Motor neuron (in vitro differentiated cells): Measurements from ENCODE around the gene KIF6. TPM values are rescaled to one million over a fixed set of nuclear protein-coding genes. Genes with fewer than 3 reads are reported as not detected.
A peak's percentile ranks its signal among the peaks of the same experiment; 100 is the strongest.
"Not testable (repeated sequence)": the region's sequence is repeated elsewhere in the genome, so short reads cannot be mapped to it uniquely, and the experiment has no call there.

ENCODE experiments used
- ATAC-seq, 8 experiments: fragments of 200-7000 bp; cut with Tn5 transposase; replicated peaks in 6 of 8; 2 replicates each; pipeline ENCODE4 v1.8.0; 2021; ENCODE audit warnings: mild to moderate bottlenecking in 8 of 8, moderate library complexity in 8 of 8
- H3K27ac ChIP-seq, 2 donors: fragments of 250-450 bp; sonication (Bioruptor Pico); 2 replicates each; pipeline ENCODE4 v1.9.0; 2021; ENCODE audit warnings: antibody characterized with exemption in 2 of 2, mild to moderate bottlenecking in 2 of 2, moderate library complexity in 1 of 2
- H3K4me1 ChIP-seq, 2 donors: fragments of 250-450 bp; sonication (Bioruptor Pico); replicated peaks in 1 of 2; 2 replicates each; pipeline ENCODE4 v1.6.1; 2021; ENCODE audit warnings: antibody characterized with exemption in 2 of 2, mild to moderate bottlenecking in 2 of 2, moderate library complexity in 1 of 2
- H3K4me3 ChIP-seq, 5 donors: fragments of 250-450 bp; sonication (Bioruptor Pico); 2 replicates each; pipeline ENCODE4 v1.9.0; 2021; ENCODE audit warnings: antibody characterized with exemption in 5 of 5, mild to moderate bottlenecking in 5 of 5, moderate library complexity in 4 of 5
- WGBS, 10 experiments: fragments of 450-650 bp; shearing (Covaris generic); methylation state at CpG; one replicate each; pipeline ENCODE4 v1.0.0; 2022; 5-methylcytosine and 5-hydroxymethylcytosine counted together
- in situ Hi-C, 9 experiments: fragments of 400-800 bp; cut with MboI; loops; one replicate each; pipeline ENCODE4 v1.15.0; 2021; ENCODE audit warnings: low sequenced_read_pairs in 9 of 9, low pct_unique_long_range_greater_than_20kb in 2 of 9; ENCODE audit not compliant: unreplicated experiment in 9 of 9
- total RNA-seq, 8 experiments: library from RNA; unstranded; fragments of 300-600 nt; gene quantifications; 2 replicates each; pipeline versions ENCODE4 v1.2.3 to v1.2.4, GENCODE V29; 2022

Gene KIF6
- total RNA-seq, 8 experiments from 2014 or later = 1.0 to 2.8 (median 1.6) TPM

DNA sequence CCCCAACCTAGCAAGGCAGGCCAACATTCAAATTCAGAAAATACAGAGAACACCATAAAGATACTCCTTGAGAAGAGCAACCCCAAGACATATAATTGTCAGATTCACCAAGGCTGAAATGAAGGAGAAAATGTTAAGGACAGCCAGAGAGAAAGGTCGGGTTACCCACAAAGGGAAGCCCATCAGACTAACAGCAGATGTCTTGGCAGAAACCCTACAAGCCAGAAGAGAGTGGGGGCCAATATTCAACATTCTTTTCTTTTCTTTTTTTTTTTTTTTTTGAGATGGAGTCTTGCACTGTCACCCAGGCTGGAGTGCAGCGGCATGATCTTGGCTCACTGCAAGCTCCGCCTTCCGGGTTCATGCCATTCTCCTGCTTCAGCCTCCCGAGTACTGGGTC, 215.4 kb downstream of the KIF6 start:
- H3K4me3 ChIP-seq, H3K27ac ChIP-seq, ATAC-seq, in situ Hi-C loops: not testable (repeated sequence)
- peaks cover 5 to 12% of the 10 kb centered on the region in 2 donors for H3K4me1 ChIP-seq
- WGBS, 10 experiments = 86 to 100% methylated on average over 1 to 2 of the region's 5 CpGs; no CpG with 5 or more reads in 8 of the 10 experiments

DNA sequence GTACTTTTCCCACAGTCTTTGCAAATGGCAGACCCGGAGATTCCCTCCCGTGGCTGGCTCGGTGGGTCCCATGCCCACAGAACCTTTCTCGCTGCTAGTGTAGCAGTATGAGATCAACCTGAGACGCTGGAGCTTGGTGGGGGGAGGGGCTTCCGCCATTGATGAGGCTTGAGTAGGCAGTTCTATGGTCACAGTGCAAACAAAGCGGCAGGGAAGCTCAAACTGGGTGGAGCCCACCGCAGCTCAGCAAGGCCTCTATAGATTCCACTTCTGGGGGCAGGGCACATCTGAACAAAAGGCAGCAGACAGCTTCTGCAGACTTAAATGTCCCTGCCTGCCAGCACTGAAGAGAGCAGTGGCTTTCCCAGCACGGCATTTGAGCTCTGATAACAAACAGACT, 216.7 kb downstream of the KIF6 start:
- WGBS, 10 experiments = 51 to 60% (median 54%) methylated on average over 3 to 7 of the region's 9 CpGs; no CpG with 5 or more reads in 7 of the 10 experiments
- Histone ChIP-seq H3K27ac (no peak overlapping the region), H3K4me3 (no peak overlapping the region), H3K4me1 (peaks cover 5 to 12% of the 10 kb centered on the region in 2 donors)
- in situ Hi-C loops = no loop called here
- peak in 5 of 8 experiments; percentile 64 to 83 (median 71) for ATAC-seq

DNA sequence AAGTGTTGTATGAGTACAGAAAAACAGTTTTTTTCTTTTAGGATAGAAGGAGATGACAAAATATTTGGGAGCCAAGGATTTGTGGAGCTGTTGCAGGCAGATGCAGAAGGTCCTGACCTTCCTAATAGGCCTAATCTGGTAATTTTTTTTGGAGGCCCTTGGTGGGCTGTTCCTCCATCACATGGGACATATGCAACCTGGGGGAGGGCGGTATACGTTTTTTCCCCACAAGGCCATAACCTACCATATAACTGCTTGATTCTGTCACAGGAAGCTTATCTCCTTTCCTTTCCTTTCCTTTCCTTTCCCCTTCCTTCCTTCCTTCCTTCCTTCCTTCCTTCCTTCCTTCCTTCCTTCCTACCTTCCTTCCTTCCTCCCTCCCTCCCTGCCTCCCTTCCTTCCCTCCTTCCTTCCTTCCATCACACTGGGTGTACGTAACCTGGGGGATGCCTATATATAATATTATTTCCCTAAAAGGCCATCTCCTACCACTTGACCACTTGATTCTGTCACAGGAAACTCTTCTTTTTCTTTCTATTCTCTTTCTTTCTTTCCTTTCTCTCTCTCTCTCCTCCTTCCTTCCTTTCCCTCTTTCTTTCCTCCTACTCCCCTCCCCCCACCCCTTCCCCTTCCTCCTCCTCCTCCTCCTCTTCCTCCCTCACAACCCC, 217.7 kb downstream of the KIF6 start:
- H3K4me1 ChIP-seq = peaks cover 5 to 12% of the 10 kb centered on the region in 2 donors
- no peak for ATAC-seq
- H3K4me3 ChIP-seq = no peak overlapping the region
- no peak overlapping the region for H3K27ac ChIP-seq
- in situ Hi-C loops = no loop called here
- 50 to 100% methylated on average over 1 to 2 of the region's 3 CpGs; no CpG with 5 or more reads in 8 of the 10 experiments for WGBS, 10 experiments

DNA sequence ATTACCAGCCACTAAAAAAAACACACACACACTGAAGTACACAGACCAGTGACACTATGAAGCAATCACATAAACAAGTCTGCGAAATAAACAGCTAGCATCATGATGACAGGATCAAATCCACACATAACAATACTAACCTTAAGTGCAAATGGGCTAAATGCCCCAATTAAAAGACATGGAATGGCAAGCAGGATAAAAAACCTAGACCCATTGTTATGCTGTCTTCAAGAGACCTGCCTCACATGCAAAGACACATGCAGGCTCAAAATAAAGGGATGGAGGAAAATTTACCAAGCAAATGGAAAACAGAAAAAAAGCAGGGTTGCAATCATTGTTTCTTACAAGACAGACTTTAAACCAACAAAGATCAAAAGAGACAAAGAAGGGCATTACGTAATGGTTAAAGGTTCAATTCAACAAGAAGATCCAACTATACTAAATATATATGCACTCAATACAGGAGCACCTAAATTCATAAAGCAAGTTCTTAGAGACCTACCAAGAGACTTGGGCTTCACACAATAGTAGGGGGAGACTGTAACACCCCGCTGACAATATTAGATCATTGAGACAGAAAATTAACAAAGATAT, 222.7 kb downstream of the KIF6 start:
- H3K27ac ChIP-seq, H3K4me3 ChIP-seq, ATAC-seq, H3K4me1 ChIP-seq, in situ Hi-C loops: not testable (repeated sequence)
- 7 to 100% (median 75%) methylated on average over 1 to 3 of the region's 3 CpGs for WGBS, 10 experiments

DNA sequence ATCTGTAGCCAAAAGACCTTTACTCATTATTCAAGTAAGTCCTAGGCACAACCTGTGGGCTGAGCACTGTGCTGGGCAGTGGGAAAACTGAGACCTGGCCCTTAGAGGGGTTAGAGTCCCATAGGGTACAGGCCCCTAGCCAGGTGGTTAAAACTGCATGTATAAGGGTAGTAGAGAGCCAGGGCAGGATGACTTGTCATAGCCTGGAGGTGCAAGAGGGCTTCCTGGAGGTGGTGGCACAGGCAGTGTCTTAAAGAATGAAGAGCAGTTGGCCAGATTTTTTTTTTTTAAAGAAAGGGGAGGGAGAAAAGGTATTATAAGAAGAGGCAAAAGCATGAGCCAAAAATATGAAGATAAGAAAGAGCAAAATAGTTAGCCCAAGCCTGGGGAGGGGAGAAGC, 226.2 kb downstream of the KIF6 start:
- in situ Hi-C loops = no loop called here
- ATAC-seq = no peak

DNA sequence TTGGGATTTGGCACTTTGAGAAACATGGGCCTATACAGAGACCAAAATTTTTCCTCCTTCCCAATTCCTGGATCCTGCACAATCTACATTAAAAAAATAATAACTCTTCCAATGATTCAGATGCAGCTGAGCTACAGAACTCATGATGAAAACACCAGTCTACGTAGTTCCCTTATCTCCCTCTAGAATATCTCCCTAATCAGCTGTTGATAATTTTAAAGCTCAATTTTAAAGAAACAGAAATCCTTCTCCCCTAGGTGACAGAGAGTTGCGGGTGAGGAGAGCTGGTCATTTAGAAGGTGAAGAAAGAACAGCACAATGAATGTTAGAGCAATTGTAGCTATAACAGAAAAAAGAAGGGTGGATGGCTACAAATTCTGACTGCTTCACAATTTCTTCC, 227.1 kb downstream of the KIF6 start:
- no peak for ATAC-seq
- Histone ChIP-seq H3K27ac (no peak overlapping the region), H3K4me3 (no peak overlapping the region), H3K4me1 (peaks cover 0 to 4% of the 10 kb centered on the region in 2 donors)
- WGBS, 10 experiments = 86 to 100% (median 93%) methylated on average over 1 to 2 of the region's 2 CpGs; no CpG with 5 or more reads in 2 of the 10 experiments
- in situ Hi-C loops = no loop called here

More for the DNA sequence above, 226.2 kb downstream of the KIF6 start:
- H3K27ac ChIP-seq = no peak overlapping the region
- H3K4me3 ChIP-seq = no peak overlapping the region
- H3K4me1 ChIP-seq = peaks cover 0 to 4% of the 10 kb centered on the region in 2 donors

DNA sequence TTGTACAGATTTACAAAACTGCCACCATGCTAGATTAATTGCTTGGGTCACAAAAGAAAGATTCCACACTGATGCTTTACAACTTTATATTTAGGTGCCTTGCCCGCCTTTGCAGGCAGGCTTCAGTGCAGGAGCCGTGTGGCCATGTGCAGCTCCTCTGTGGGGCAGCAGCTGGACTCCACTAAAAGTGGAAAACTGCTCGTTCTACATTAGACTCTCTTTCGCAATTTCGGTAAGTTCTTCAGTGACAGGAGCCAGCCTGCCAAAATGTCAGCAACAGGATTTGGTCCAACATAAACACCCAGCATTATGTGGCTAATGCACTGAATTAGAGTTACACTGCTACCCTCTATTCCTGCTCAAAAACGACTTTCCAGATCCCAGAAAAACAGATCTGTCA, 228.3 kb downstream of the KIF6 start:
- H3K27ac ChIP-seq = no peak overlapping the region
- no peak overlapping the region for H3K4me3 ChIP-seq
- in situ Hi-C loops = no loop called here
- no peak for ATAC-seq
- WGBS, 10 experiments = 28 to 83% (median 76%) methylated on average over 2 to 6 of the region's 6 CpGs; no CpG with 5 or more reads in 5 of the 10 experiments
- H3K4me1 ChIP-seq = peaks cover 0 to 4% of the 10 kb centered on the region in 2 donors

DNA sequence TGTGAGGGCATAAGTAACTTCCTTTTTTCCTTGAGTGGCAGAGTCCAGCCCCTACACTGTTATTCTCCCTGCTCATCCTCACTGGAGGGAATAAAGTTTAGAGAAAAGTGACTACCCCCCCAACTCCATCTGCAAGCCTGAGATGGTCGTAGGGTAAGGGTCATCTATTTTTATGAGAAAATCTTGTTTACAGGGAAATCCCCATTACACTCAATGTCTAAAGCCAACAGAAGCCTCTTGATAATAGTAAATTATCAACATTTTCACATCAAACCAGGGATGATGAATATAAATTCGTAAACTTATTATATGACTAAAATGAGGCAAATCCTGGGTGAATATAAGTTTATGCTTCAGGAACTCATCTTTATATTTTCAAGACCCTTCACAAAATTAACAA, 228.8 kb downstream of the KIF6 start:
- ATAC-seq = no peak
- whole genome bisulfite sequencing, 10 experiments = 55 to 100% (median 90%) methylated on average over 1 to 2 of the region's 2 CpGs
- no peak overlapping the region for H3K4me3 ChIP-seq
- in situ Hi-C loops = no loop called here
- no peak overlapping the region for H3K27ac ChIP-seq
- H3K4me1 ChIP-seq = peaks cover 0 to 4% of the 10 kb centered on the region in 2 donors

DNA sequence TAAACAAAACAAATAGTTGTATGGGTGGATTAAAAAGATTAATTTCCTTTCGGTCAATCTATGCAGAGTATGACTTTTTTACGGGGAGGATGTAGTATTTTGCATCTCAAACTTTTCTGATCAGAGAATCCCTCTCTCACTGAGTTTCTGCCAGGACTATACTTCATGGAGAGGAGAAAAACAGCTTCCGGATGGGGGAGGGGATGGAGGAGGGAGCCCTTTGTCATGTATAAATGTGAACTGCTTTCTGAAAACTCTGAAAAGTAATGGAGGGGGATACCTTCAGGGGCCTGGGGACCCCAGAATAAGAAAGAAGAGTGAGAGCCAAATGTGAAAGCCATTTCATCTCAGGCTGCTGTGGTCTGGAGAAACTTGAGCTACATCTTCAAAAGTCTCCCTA, 229.6 kb downstream of the KIF6 start:
- in situ Hi-C loops = no loop called here
- Histone ChIP-seq H3K27ac (no peak overlapping the region), H3K4me3 (no peak overlapping the region), H3K4me1 (peaks cover 0 to 4% of the 10 kb centered on the region in 2 donors)
- no peak for ATAC-seq
- 5 to 87% (median 41%) methylated on average over 3 of the region's 3 CpGs; no CpG with 5 or more reads in 5 of the 10 experiments for WGBS, 10 experiments

DNA sequence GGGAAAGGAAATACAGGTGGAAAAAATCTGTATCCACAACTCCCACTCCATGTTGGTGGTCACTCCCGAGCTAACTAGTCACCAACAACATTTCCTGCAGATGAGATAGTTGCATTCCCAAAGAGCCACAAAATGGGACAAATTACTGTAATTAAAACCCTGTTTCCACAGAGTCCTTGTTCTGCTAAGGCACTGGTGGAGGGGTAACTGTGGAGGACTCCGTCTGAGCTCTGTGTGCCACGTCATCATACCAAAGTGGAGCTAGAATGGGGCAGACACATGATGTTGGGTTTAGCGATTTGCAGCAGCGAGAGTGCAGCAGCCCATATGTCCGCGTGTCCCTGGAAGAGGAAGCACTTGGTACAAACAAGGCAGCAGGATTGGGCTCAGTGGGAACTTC, 230.2 kb downstream of the KIF6 start:
- Histone ChIP-seq H3K4me3 (no peak overlapping the region), H3K4me1 (peaks cover 0 to 4% of the 10 kb centered on the region in 2 donors), H3K27ac (no peak overlapping the region)
- in situ Hi-C loops = no loop called here
- no peak for ATAC-seq
- WGBS, 10 experiments = 75 to 100% (median 87%) methylated on average over 1 to 6 of the region's 7 CpGs; no CpG with 5 or more reads in 4 of the 10 experiments

DNA sequence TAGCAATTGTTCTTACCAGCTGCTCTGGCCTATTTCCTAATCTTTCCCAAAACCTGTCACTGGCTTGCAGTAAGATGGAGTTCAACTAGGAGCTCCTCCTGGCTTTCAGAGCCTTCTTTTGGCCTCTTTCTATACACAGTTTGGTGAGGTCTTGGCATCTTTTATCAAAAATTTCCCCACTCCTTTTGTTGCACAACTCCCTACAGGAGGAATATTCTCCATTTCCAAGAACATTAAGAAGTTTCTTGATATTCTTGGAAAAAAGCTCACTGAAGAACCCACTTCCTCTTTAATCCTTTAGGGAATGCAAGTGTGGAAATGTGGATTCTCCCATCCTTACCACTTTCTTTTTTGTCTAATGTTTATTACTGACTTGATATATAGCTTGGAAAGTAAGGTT, 231.4 kb downstream of the KIF6 start:
- Histone ChIP-seq H3K4me1 (peaks cover 0 to 4% of the 10 kb centered on the region in 2 donors), H3K27ac (no peak overlapping the region), H3K4me3 (no peak overlapping the region)
- no peak for ATAC-seq
- in situ Hi-C loops = no loop called here

DNA sequence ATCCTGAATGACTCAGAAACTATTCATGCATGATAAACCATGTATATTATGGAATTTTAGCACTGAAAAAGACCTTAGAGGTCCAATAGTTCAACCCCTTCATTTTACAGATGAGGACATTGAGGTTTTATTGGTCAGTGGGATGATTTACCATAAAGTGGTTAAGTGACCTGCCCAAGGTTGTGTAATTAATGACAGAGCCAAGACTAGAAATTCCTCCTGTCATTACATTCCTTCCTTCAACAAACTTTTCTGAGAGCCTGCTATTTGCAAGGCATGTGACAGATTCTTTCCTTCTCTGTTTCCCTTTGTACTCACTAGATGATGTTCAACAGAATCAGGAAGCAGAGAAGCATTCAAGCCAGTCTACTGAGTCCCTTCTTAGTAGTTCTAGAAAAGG, 232.0 kb downstream of the KIF6 start:
- no peak overlapping the region for H3K4me3 ChIP-seq
- peak in 2 of 8 experiments; percentile 73 to 74 for ATAC-seq
- peaks cover 0 to 4% of the 10 kb centered on the region in 2 donors for H3K4me1 ChIP-seq
- in situ Hi-C loops = no loop called here
- H3K27ac ChIP-seq = no peak overlapping the region

DNA sequence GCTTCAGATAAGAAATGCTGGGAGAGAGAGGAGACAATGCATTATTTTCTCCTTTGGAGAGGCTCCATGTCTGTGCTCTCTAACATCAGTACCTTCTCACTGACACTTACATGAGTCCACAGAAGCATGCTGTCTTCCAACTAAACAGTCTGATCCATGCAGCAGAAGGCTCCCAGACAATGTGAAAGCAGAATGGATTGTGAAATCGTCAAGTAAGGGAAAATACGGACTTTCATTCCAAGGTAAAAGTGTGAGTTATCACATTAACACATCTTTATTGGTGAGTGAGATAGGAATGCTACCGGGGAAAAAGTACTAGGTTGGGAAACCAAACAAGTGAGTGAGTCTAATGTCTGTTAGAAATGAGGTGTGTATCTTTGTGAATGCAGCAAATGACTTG, 235.1 kb downstream of the KIF6 start:
- no peaks in the 10 kb centered on the region for H3K4me1 ChIP-seq
- WGBS, 10 experiments = 63 to 100% (median 87%) methylated on average over 1 to 3 of the region's 3 CpGs; no CpG with 5 or more reads in 1 of the 10 experiments
- ATAC-seq = no peak
- in situ Hi-C loops = no loop called here
- H3K4me3 ChIP-seq = no peak overlapping the region
- no peak overlapping the region for H3K27ac ChIP-seq
